ENCODE results near the gene UGDH. TPM values are rescaled to one million over a fixed set of nuclear protein-coding genes. Genes with fewer than 3 reads are reported as not detected.

UGDH gene
- total RNA-seq, 1 experiment from 2014 or later: 104 TPM

- H2BK5ac ChIP-seq (ENCODE audit: insufficient read length, low read length): no peak overlapping the region
- no peaks in the 10 kb centered on the region for H3K27me3 Mint-ChIP-seq (ENCODE audit: low read depth)
- H3K79me2 ChIP-seq (ENCODE audit: insufficient read depth, low read length): peaks cover under 1% of the 10 kb centered on the region; the same call in 1 of the 2 replicates
- no peak overlapping the region for H3K4me2 ChIP-seq (ENCODE audit: insufficient read depth, insufficient read length, low read length)
- H2BK20ac ChIP-seq (ENCODE audit: low read depth, low read length, poor library complexity, severe bottlenecking): no peak overlapping the region
- no CpG with 5 or more reads among the region's 6 CpGs for WGBS (ENCODE audit: extremely low coverage, insufficient read length, low lambda C conversion rate)
- peak overlapping the region in 2 of 3 experiments; percentile 70 to 90; a peak in 3 of 7 replicates for H3K27ac Mint-ChIP-seq
- no peak overlapping the region for H4K91ac ChIP-seq (ENCODE audit: insufficient read length, low read depth, low read length)
- H3K4me1 Mint-ChIP-seq: peaks cover 3 to 11% of the 10 kb centered on the region in 2 experiments
- no peak for TF ChIP-seq CTCF (conservative IDR thresholded peaks at IDR 0.05)
- H3K27me3 ChIP-seq (ENCODE audit: insufficient read depth, low read length): no peaks in the 10 kb centered on the region
- no peaks in the 10 kb centered on the region for H4K20me1 ChIP-seq (ENCODE audit: control insufficient read depth, insufficient read depth, insufficient read length)
- DNase-seq: no peak
- peaks cover 39 to 67% (median 54%) of the 10 kb centered on the region in 3 experiments for H3K36me3 Mint-ChIP-seq (ENCODE audit: insufficient read depth in 1 of 3, low read depth in 3 of 3)
- H2AFZ ChIP-seq (ENCODE audit: low read length): no peak overlapping the region
- no peak overlapping the region for H3K18ac ChIP-seq (ENCODE audit: insufficient read length, low read depth, low read length)
- H3K27ac ChIP-seq (ENCODE audit: insufficient read length, low read depth, low read length): no peak overlapping the region
- H3T11ph ChIP-seq (ENCODE audit: low read length): no peak overlapping the region
- no peak overlapping the region for H2BK15ac ChIP-seq (ENCODE audit: low read depth, low read length)
- H3K9ac ChIP-seq (ENCODE audit: extremely low read depth, insufficient read length, low read length): no peak overlapping the region
- H3K56ac ChIP-seq (ENCODE audit: insufficient read length, low read depth, low read length): no peak overlapping the region
- H2AK5ac ChIP-seq (ENCODE audit: insufficient read length, low read length): no peak overlapping the region
- H3K9me3 Mint-ChIP-seq: no peaks in the 10 kb centered on the region
- H2BK12ac ChIP-seq (ENCODE audit: insufficient read length, low read depth, low read length): no peak overlapping the region
- no peak overlapping the region for H3K14ac ChIP-seq (ENCODE audit: insufficient read depth, low read length)
- no peak overlapping the region for H4K8ac ChIP-seq (replicated peaks; ENCODE audit: insufficient read length, low read depth, low read length)
- no peak overlapping the region for H4K5ac ChIP-seq (ENCODE audit: insufficient read length, low read depth, low read length)
- no peaks in the 10 kb centered on the region for H3K9me3 ChIP-seq (ENCODE audit: control insufficient read depth, low read depth, low read length)
- no peaks in the 10 kb centered on the region for H3K79me1 ChIP-seq (ENCODE audit: insufficient read depth, low read depth, low read length, poor library complexity, severe bottlenecking)
- H3K23ac ChIP-seq (ENCODE audit: insufficient read length, low read depth, low read length): no peak overlapping the region
- H3K4me3 Mint-ChIP-seq: no peak overlapping the region
- no peak overlapping the region for H3K4ac ChIP-seq (ENCODE audit: low read depth, low read length)
- H2BK120ac ChIP-seq (ENCODE audit: low read depth, low read length, poor library complexity, severe bottlenecking): no peak overlapping the region
- no peaks in the 10 kb centered on the region; the same call in 1 of the 2 replicates for H3K4me1 ChIP-seq (ENCODE audit: insufficient read depth, low read length)
- no peaks in the 10 kb centered on the region for H3K23me2 ChIP-seq (ENCODE audit: insufficient read length, low read depth, low read length, poor library complexity, severe bottlenecking)
Observed at GRCh38 chr4:39451423-39452023, 75.7 kb downstream of the UGDH start.
